Ovary (tissue), 3 donors: ENCODE data around the gene FUCA1.

Experiments
- EP300 ChIP-seq: sonication (generic); formaldehyde crosslinking; IDR thresholded peaks from one replicate; pipeline ENCODE4 v1.6.1; 2017; ENCODE audit warnings: antibody characterized with exemption
- POLR2A ChIP-seq: fragments of 450-650 bp; IDR thresholded peaks from one replicate; pipeline ENCODE4 v1.6.1; 2017; ENCODE audit warnings: antibody characterized with exemption, mild to moderate bottlenecking, moderate library complexity
- TF ChIP-seq, protein P1 (sequence below), 3 donors: fragments of 450-650 bp in 2 of 3; fragments of 200-600 bp in 1 of 3; IDR thresholded peaks; one replicate each; pipeline versions ENCODE4 v1.5.1 to v1.8.0; 2016 to 2022; ENCODE audit warnings: antibody characterized with exemption in 3 of 3, mild to moderate bottlenecking in 1 of 3
- donor health status: DM: no; HTN: no; CAD: no.

DNA sequence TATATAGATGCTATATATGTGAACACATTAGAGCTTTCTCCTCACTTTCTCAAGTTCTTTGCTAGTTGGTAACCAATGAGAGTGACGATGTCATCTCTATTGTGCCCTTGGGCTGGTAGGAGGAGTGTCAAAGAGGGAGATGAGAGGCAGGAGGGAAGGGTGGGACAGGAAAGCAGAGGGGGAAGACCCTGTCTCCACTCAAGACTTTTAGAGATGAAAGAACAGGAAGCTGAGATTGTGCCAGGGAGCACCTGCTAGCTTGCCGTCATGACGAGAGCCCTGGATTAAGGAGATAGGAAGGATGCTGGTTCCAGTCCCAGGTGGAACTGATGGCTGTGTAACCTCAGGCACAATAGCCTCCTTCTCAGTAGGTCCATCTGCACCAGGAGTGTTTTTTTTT, 28.4 kb upstream of the FUCA1 start:
- TF ChIP-seq, protein P1, sequence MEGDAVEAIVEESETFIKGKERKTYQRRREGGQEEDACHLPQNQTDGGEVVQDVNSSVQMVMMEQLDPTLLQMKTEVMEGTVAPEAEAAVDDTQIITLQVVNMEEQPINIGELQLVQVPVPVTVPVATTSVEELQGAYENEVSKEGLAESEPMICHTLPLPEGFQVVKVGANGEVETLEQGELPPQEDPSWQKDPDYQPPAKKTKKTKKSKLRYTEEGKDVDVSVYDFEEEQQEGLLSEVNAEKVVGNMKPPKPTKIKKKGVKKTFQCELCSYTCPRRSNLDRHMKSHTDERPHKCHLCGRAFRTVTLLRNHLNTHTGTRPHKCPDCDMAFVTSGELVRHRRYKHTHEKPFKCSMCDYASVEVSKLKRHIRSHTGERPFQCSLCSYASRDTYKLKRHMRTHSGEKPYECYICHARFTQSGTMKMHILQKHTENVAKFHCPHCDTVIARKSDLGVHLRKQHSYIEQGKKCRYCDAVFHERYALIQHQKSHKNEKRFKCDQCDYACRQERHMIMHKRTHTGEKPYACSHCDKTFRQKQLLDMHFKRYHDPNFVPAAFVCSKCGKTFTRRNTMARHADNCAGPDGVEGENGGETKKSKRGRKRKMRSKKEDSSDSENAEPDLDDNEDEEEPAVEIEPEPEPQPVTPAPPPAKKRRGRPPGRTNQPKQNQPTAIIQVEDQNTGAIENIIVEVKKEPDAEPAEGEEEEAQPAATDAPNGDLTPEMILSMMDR (IDR thresholded peaks at IDR 0.05): no peak
- TF ChIP-seq POLR2A (no peak), EP300 (no peak)
